Testis (tissue), 2 donors: ENCODE measurements around the gene MACROD2.

Experiments used
- CTCF ChIP-seq, 3 experiments: fragments of 450-650 bp in 2 of 3; fragments of 200-600 bp in 1 of 3; sonication (generic) in 1 of 3; IDR thresholded peaks; one replicate each; pipeline ENCODE4 v1.5.1; 2016 to 2019; ENCODE audit warnings: antibody characterized with exemption in 3 of 3, mild to moderate bottlenecking in 2 of 3, moderate library complexity in 1 of 3
- POLR2A ChIP-seq: fragments of 450-650 bp; IDR thresholded peaks from one replicate; pipeline ENCODE4 v1.6.1; 2017; ENCODE audit warnings: antibody characterized with exemption, mild to moderate bottlenecking, moderate library complexity

GRCh38 chr20:15827628-15828027 lies 1832.3 kb downstream of the MACROD2 start:
- TF ChIP-seq CTCF (IDR thresholded peaks at IDR 0.05), result no peak
- TF ChIP-seq POLR2A, result no peak
